GM21529 (cell line): ENCODE data around the gene CADPS2.
"Not testable (repeated sequence)": the region's sequence is repeated elsewhere in the genome, so short reads cannot be mapped to it uniquely, and the experiment has no call there.

Experiments
- ATAC-seq: cut with Tn5 transposase; IDR thresholded peaks from one replicate; pipeline ENCODE4 v1.9.1; 2021; ENCODE audit not compliant: unreplicated experiment

Gene CADPS2

GRCh38 chr7:122302761-122303530 lies 583.3 kb downstream of the CADPS2 start:
- ATAC-seq = no peak

DNA sequence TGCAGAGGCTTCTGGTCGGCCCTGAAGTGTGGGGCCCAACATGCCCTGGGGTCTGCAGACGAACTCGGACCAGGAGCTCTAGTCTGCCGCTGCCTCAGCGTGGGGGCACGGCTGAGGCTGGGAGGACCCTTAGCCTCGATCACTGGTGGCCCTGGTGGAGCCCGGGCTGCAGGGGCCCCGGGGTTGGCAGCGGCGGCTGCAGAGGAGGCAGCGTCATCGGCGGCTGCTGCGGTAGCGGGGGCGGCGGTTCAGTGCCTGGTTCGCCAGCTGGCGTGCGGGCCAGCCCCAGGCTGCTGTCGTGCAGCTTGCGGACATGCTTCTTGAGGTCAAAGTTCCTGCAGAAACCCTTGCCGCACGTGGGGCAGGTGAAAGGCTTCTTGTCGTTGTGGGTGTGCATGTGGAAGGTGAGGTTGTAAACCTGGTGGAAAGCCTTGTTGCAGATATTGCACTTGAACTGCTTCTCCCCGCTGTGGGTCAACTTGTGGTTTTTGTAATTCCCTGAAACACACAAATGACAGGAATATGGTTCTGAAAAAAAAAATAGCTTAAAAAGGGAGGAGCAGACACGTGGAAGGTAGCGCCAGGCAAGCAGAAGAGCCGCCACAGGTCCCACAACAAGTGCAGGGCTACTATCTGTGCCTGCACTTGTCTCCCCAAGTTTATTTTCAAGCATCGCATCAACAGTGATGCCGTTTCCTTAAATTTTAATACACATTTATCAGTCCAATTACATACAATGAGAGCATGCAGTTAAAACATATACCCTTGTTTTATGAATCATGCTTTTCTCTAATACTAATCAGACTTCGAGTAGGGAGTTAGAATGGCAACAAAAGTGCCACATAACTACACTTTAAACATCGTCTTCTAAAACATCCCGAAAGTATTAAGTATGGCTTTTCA lies 584.2 kb downstream of the CADPS2 start:
- no peak for ATAC-seq

DNA sequence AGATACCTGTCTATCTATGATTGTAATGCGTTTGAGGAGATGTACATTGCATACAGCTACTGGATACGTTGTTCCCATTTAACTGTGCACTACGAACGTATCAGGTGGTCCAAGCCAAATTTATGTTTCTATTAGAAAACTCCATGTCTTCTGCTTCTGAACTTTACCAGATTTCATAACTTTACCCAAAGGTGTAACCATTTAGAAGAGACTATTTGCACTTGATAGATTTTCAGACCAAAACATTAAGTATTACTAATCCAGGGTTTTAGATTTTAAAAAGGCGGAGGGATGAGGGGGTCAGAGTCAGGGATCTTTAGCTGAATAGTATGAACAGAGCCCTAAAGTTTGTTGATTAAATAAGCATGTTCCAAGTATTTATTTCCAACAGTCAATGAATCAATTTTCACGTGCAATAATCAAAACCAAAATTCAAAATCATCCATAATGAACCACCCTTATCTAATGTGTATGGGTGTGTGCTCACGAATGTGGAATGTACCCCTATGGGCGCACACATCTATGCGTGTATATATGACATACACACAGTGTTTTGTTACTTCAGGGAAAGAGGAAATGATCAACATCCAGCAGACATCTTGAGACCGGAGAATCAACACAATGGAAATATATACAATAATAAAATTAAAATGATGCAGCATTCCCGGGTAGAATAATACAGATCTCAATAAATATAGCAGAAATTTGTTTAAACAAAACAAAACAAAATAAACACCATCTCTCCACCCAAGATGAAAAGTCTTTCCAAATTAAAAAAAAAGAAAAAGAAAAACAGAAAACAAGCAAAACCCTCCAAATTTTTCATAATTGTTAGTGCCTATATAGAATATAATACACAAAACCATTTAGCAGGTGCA lies 585.1 kb downstream of the CADPS2 start:
- ATAC-seq = no peak

- no peak for ATAC-seq
These were observed 585.9 kb downstream of the CADPS2 start for GRCh38 chr7:122300211-122300932.

- ATAC-seq = no peak
These were observed 586.5 kb downstream of the CADPS2 start for GRCh38 chr7:122299624-122300210.

- ATAC-seq = no peak
These were observed 587.6 kb downstream of the CADPS2 start for GRCh38 chr7:122298618-122299017.

GRCh38 chr7:122298131-122298530 lies 588.1 kb downstream of the CADPS2 start:
- no peak for ATAC-seq

- ATAC-seq = no peak
These were observed 595.1 kb downstream of the CADPS2 start for GRCh38 chr7:122291189-122291588.

DNA sequence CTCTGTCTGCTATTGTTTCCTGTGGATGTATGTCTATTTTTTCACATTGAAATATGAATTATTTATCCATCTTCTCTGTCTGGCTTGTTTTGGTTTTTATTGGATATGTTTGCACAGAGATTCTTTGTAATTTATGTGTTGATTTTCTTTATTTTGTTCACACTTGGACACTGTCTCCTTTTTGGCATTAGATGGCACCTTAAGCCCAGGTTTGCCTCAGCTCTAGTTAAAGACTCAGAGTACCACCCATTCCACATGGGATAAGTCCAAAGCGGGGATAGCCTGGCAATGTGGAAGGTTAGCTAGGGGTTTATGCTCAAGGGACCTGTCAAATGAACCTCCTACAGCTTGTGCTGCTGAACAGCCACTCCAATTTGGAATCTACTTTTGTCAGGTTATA lies 595.8 kb downstream of the CADPS2 start:
- no peak for ATAC-seq

- no peak for ATAC-seq
These were observed 596.8 kb downstream of the CADPS2 start for GRCh38 chr7:122289426-122289825.

- ATAC-seq = not testable (repeated sequence)
These were observed 601.7 kb downstream of the CADPS2 start for GRCh38 chr7:122284608-122285007.

GRCh38 chr7:122273117-122273516 lies 613.1 kb downstream of the CADPS2 start:
- no peak for ATAC-seq

DNA sequence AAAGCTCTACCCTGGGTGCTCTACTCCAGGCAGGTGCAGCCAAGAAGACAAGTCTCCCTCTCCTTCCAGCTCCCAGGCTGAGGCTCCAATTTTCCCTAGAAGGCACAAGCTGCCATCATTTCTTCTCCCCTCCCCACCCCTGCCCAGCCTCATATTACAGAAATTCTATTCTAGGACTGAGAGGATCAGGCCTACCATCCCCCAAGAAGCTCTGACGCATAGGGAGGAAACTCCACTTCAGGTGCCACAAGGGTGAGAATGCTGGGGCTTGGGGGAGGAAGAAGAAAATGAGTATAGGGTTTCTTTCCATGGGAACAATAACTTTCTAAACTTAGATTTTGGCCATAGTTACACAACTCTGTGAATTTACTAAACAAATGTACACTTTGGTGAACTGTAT lies 617.0 kb downstream of the CADPS2 start:
- ATAC-seq = no peak
